ENCODE data around the gene TEX261. TPM values are rescaled to one million over a fixed set of nuclear protein-coding genes. Genes with fewer than 3 reads are reported as not detected.

TEX261 gene
- total RNA-seq, 2 experiments from 2014 or later, result 55.9 to 59.4 TPM

DNA sequence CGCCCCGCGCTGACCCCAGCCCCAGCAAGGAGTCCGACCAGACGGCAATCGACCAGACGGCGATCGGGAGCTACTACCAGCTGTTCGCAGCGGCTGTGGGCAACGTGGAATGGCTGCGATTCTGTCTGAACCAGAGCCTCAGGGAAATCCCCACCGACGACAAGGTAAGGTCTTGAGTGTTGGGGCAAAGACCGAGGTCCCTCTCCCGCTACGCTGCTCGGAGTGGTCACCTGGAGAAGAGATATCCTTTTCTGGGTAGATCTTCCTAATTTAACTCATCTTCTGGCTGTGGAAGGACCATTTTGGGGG lies 15.5 kb downstream of the TEX261 start:
- Mint-ChIP-seq H3K4me1 (ENCODE audit: low read depth) (peaks cover 17% of the 10 kb centered on the region), H3K27ac (no peak overlapping the region), H3K36me3 (ENCODE audit: low read depth) (no peaks in the 10 kb centered on the region), H3K27me3 (ENCODE audit: low read depth) (peaks cover 7% of the 10 kb centered on the region), H3K4me3 (peak overlapping the region; percentile 39), H3K9me3 (ENCODE audit: insufficient read depth) (no peaks in the 10 kb centered on the region)
- no peak for DNase-seq
- ATAC-seq, result no peak
- ChIA-PET POLR2A (no interaction called here), CTCF (interaction anchor here (1.6 to 4.8 kb wide), 2 partner anchors 14 to 20 kb away, joined by 5 to 39 read pairs; no protein-coding TSS in a partner anchor)

- DNase-seq (peak; percentile 22), ATAC-seq (peak; percentile 45)
- H3K27ac Mint-ChIP-seq, result peak within 1 kb of the TSS; percentile 84
- ChIA-PET POLR2A (no interaction called here), CTCF (interaction anchor here (1.0 to 4.8 kb wide), 4 partner anchors 13 to 30 kb away, joined by 4 to 39 read pairs (median 5); no protein-coding TSS in a partner anchor)
- H3K36me3 Mint-ChIP-seq (ENCODE audit: low read depth), result no peaks in the 10 kb centered on the region
- H3K4me1 Mint-ChIP-seq (ENCODE audit: low read depth), result peaks cover 17% of the 10 kb centered on the region
- H3K27me3 Mint-ChIP-seq (ENCODE audit: low read depth), result peaks cover 10% of the 10 kb centered on the region
- H3K4me3 Mint-ChIP-seq, result peak within 1 kb of the TSS; percentile 75
- H3K9me3 Mint-ChIP-seq (ENCODE audit: insufficient read depth), result no peaks in the 10 kb centered on the region
Measured at GRCh38 chr2:70978341-70979179, 16.1 kb downstream of the TEX261 start, which contains the start of gene ANKRD53. TSS of gene ANKRD53 (plus strand) at chr2:70978630. CDS start at chr2:70978646, 16 bp downstream.

GRCh38 chr2:70977605-70978205 lies 17.0 kb downstream of the TEX261 start:
- POLR2A ChIA-PET, result no interaction called here
- peak; percentile 36 for DNase-seq

DNA sequence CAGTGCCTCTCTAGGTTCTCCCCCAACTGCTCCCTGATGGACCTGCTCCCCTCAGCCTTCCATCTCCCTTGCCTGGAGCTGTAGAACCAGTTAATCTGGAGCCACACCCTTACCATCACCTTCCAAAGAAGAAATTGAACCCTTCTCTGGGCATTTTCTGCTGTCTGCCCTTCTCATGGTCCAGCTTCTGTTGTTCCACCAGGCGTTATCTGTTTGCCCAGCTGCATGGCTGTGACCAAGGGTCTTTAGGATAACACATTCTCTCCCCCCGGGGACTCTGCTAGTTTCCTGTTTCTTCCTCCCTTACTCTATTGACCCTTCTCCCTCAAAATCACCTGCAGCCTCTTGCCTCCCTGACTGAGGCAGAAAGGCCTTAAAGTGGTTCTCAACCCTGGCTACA lies 19.4 kb downstream of the TEX261 start:
- POLR2A ChIA-PET, result no interaction called here
- H3K4me1 Mint-ChIP-seq (ENCODE audit: low read depth), result peaks cover 17% of the 10 kb centered on the region
- CTCF ChIA-PET, result interaction anchor here (1.9 to 4.8 kb wide), 3 partner anchors 9 to 26 kb away, joined by 7 to 34 read pairs (median 29); no protein-coding TSS in a partner anchor
- H3K9me3 Mint-ChIP-seq (ENCODE audit: insufficient read depth), result no peaks in the 10 kb centered on the region
- no peak overlapping the region for H3K27ac Mint-ChIP-seq
- DNase-seq (peak; percentile 16), ATAC-seq (no peak)
- peaks cover 22% of the 10 kb centered on the region for H3K27me3 Mint-ChIP-seq (ENCODE audit: low read depth)
- no peaks in the 10 kb centered on the region for H3K36me3 Mint-ChIP-seq (ENCODE audit: low read depth)
- no peak overlapping the region for H3K4me3 Mint-ChIP-seq

More at GRCh38 chr2:70977605-70978205, 17.0 kb downstream of the TEX261 start:
- H3K4me1 Mint-ChIP-seq (ENCODE audit: low read depth), result peaks cover 17% of the 10 kb centered on the region
- no peaks in the 10 kb centered on the region for H3K36me3 Mint-ChIP-seq (ENCODE audit: low read depth)
- H3K9me3 Mint-ChIP-seq (ENCODE audit: insufficient read depth), result no peaks in the 10 kb centered on the region
- no peak for ATAC-seq
- H3K27ac Mint-ChIP-seq, result peak overlapping the region; percentile 84
- H3K27me3 Mint-ChIP-seq (ENCODE audit: low read depth), result peaks cover 11% of the 10 kb centered on the region
- CTCF ChIA-PET, result interaction anchor here (1.0 to 4.8 kb wide), 4 partner anchors 12 to 30 kb away, joined by 4 to 39 read pairs (median 5); no protein-coding TSS in a partner anchor
- H3K4me3 Mint-ChIP-seq, result peak overlapping the region; percentile 75

DNA sequence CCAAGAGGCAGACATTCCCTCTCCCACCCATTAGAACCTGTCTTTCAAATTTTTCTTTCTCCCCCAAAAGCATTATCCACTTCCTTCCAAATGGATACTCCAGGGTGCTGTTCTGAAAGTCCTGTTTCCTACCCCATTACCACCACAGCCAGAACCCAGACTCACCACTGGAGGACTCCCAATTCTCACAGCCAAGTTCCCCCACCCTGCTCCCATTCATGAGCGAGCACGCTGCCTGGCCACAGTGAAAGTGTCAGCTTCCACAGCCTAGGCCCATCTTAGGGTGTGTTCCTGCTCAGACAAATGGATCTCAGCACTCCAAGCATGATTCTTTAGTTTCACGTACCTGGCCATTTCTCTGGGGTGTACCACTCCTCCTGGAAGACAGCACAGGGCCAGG lies 20.1 kb downstream of the TEX261 start:
- CTCF ChIA-PET, result interaction anchor here (0.6 to 4.8 kb wide), 6 partner anchors 9 to 27 kb away, joined by 3 to 34 read pairs (median 12); no protein-coding TSS in a partner anchor
- peak; percentile 17 for DNase-seq
- Mint-ChIP-seq H3K4me3 (no peak overlapping the region), H3K36me3 (ENCODE audit: low read depth) (no peaks in the 10 kb centered on the region), H3K9me3 (ENCODE audit: insufficient read depth) (no peaks in the 10 kb centered on the region), H3K27me3 (ENCODE audit: low read depth) (peaks cover 26% of the 10 kb centered on the region), H3K27ac (no peak overlapping the region), H3K4me1 (ENCODE audit: low read depth) (peaks cover 17% of the 10 kb centered on the region)
- POLR2A ChIA-PET, result no interaction called here
- no peak for ATAC-seq

GRCh38 chr2:70967189-70967588 lies 27.5 kb downstream of the TEX261 start:
- Mint-ChIP-seq H3K27ac (no peak overlapping the region), H3K36me3 (ENCODE audit: low read depth) (no peaks in the 10 kb centered on the region), H3K9me3 (ENCODE audit: insufficient read depth) (no peaks in the 10 kb centered on the region), H3K4me3 (no peak overlapping the region), H3K27me3 (ENCODE audit: low read depth) (peaks cover 40% of the 10 kb centered on the region), H3K4me1 (ENCODE audit: low read depth) (peaks cover 5% of the 10 kb centered on the region)
- DNase-seq (no peak), ATAC-seq (no peak)
- POLR2A ChIA-PET, result no interaction called here
- CTCF ChIA-PET, result interaction anchor here (0.7 to 5.8 kb wide), 10 partner anchors 9 to 189 kb away, joined by 3 to 60 read pairs (median 4); partner anchors contain the start of gene ANKRD53

DNA sequence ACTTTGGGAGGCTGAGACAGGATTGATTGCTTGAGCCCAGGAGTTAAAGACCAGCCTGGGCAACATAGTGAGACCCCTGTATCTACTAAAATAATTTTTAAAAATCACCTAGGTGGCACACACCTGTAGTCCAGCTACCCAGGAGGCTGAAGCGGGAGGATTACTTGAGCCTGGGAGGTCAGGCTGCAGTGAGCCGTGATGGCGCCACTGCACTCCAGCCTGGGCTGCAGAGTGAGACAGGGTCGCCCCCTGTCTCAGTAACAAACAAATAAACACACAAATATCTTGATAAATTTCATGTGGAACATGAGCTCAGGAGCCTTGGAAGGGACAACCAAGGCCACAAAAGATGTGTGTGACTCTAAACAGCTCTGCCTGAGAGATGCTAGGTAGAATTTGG lies 28.0 kb downstream of the TEX261 start:
- Mint-ChIP-seq H3K27ac (no peak overlapping the region), H3K9me3 (ENCODE audit: insufficient read depth) (no peaks in the 10 kb centered on the region), H3K36me3 (ENCODE audit: low read depth) (no peaks in the 10 kb centered on the region), H3K27me3 (ENCODE audit: low read depth) (peaks cover 38% of the 10 kb centered on the region), H3K4me1 (ENCODE audit: low read depth) (peaks cover 5% of the 10 kb centered on the region), H3K4me3 (no peak overlapping the region)
- DNase-seq (peak; percentile 12), ATAC-seq (no peak)
- POLR2A ChIA-PET, result no interaction called here
- CTCF ChIA-PET, result interaction anchor here (1.2 to 5.8 kb wide), 11 partner anchors 8 to 190 kb away, joined by 3 to 60 read pairs (median 8); partner anchors contain the start of gene ANKRD53

DNA sequence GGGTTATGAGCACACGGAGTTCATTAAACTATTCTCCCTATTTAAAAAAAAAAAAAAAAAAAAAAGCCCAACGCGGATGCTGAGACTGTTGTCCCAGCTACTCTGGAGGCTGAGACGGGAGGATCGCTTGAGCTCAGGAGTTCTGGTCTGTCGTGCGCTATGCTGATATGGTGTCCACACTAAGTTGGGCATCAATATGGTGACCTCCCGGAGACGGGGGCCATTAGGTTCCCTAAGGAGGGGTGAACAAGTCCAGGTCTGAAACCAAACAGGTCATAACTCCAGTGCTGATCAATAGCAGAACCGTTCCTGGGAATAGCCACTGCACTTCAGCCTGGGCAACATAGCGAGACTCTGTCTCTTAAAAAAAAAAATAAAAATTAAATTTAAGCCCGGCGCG lies 29.2 kb downstream of the TEX261 start:
- ChIA-PET CTCF (interaction anchor here (0.8 to 5.8 kb wide), 16 partner anchors 9 to 428 kb away, joined by 3 to 60 read pairs (median 5); partner anchors contain the start of genes ANKRD53 and TEX261), POLR2A (no interaction called here)
- DNase-seq (peak; percentile 14), ATAC-seq (no peak)
- Mint-ChIP-seq H3K4me1 (ENCODE audit: low read depth) (peaks cover 5% of the 10 kb centered on the region), H3K4me3 (peak overlapping the region; percentile 82), H3K27ac (no peak overlapping the region), H3K27me3 (ENCODE audit: low read depth) (peaks cover 32% of the 10 kb centered on the region), H3K36me3 (ENCODE audit: low read depth) (no peaks in the 10 kb centered on the region), H3K9me3 (ENCODE audit: insufficient read depth) (no peaks in the 10 kb centered on the region)

DNA sequence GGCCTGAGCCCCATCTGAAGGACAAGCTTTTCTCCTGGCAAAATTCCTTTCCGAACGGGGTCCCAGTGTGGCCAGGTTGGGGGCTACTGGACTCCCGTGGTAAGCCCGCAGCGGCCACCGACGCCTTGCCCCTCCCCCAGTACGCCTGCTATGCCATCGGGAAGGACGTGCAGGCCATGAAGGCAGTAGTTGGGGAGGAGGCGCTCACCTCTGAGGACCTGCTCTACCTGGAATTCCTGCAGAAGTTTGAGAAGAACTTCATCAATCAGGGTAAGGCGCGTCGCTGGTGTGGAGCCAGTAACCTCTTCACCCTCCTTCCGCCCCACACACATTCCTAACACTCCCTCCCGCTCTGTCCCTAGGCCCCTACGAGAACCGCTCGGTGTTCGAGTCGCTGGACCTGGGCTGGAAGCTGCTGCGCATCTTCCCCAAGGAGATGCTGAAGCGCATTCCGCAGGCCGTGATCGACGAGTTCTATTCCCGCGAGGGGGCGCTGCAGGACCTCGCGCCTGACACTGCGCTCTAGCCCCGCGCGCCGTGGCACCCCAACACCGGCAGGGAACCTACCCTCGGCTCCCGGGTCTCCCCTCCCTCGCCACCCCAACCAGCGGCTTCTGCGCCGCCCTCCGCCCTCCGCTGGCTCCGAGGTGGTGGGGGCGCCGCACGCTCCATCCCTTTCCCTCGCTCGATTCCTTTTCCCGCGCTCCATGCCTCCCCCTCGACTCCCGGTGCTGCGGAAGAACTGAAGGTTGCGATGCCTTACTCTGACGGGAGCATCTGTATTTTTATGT lies 29.9 kb downstream of the TEX261 start:
- ATAC-seq (peak; percentile 97), DNase-seq (peak; percentile 84)
- peaks cover 25% of the 10 kb centered on the region for H3K27me3 Mint-ChIP-seq (ENCODE audit: low read depth)
- H3K4me1 Mint-ChIP-seq (ENCODE audit: low read depth), result peaks cover 5% of the 10 kb centered on the region
- no peaks in the 10 kb centered on the region for H3K36me3 Mint-ChIP-seq (ENCODE audit: low read depth)
- CTCF ChIA-PET, result interaction anchor here (0.8 to 5.8 kb wide), 23 partner anchors 9 to 427 kb away, joined by 3 to 60 read pairs (median 4); partner anchors contain the start of genes ANKRD53 and TEX261
- no peaks in the 10 kb centered on the region for H3K9me3 Mint-ChIP-seq (ENCODE audit: insufficient read depth)
- H3K4me3 Mint-ChIP-seq, result peak overlapping the region; percentile 82
- H3K27ac Mint-ChIP-seq, result peak overlapping the region; percentile 50
- POLR2A ChIA-PET, result no interaction called here

DNA sequence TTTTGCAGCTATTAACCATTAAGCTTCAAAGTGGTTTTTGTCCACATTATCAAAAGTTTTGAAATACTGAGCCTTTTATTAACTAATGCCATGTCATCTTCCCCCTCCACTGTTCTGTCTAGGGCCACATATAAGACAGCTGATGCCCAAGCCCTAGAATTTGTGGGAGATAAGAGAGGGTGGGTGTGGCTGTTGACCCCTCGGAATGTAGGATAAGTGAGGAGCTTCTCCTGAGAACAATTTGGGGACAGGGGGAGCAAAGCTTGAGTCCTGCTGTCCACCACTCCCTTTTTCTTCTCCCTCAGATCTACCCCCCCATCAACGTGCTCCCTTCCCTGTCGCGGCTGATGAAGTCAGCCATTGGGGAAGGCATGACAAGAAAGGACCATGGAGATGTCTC lies 30.5 kb downstream of the TEX261 start:
- Mint-ChIP-seq H3K4me3 (no peak overlapping the region), H3K36me3 (ENCODE audit: low read depth) (no peaks in the 10 kb centered on the region), H3K4me1 (ENCODE audit: low read depth) (peaks cover 5% of the 10 kb centered on the region), H3K27me3 (ENCODE audit: low read depth) (peaks cover 25% of the 10 kb centered on the region), H3K27ac (no peak overlapping the region), H3K9me3 (ENCODE audit: insufficient read depth) (no peaks in the 10 kb centered on the region)
- DNase-seq (no peak), ATAC-seq (no peak)
- POLR2A ChIA-PET, result no interaction called here
- CTCF ChIA-PET, result interaction anchor here (0.8 to 5.8 kb wide), 16 partner anchors 10 to 426 kb away, joined by 3 to 60 read pairs (median 5); partner anchors contain the start of genes ANKRD53 and TEX261
